ENCODE results near the gene GPC5.

Gene GPC5

GRCh38 chr13:92838786-92839185 lies 1440.4 kb downstream of the GPC5 start:
- no peak for TF ChIP-seq CTCF (IDR thresholded peaks at IDR 0.05; ENCODE audit: low read depth, low read length)
- no peak overlapping the region for H3K4me3 ChIP-seq (ENCODE audit: low read depth, low read length)
- DNase-seq (ENCODE audit: low read depth, low spot score), result peak; percentile 95
- in situ Hi-C loops (cut with HindIII; ENCODE audit: low sequenced_read_pairs), result no loop called here

- DNase-seq (ENCODE audit: low read depth, low spot score), result peak; percentile 91
- no peak for TF ChIP-seq CTCF (IDR thresholded peaks at IDR 0.05; ENCODE audit: low read depth, low read length)
- no peak overlapping the region for H3K4me3 ChIP-seq (ENCODE audit: low read depth, low read length)
- in situ Hi-C loops (cut with HindIII; ENCODE audit: low sequenced_read_pairs), result no loop called here
Measured at GRCh38 chr13:92842145-92842544, 1443.7 kb downstream of the GPC5 start.

- no peak for TF ChIP-seq CTCF (IDR thresholded peaks at IDR 0.05; ENCODE audit: low read depth, low read length)
- in situ Hi-C loops (cut with HindIII; ENCODE audit: low sequenced_read_pairs), result no loop called here
- DNase-seq (ENCODE audit: low read depth, low spot score), result peak; percentile 71
- no peak overlapping the region for H3K4me3 ChIP-seq (ENCODE audit: low read depth, low read length)
Measured at GRCh38 chr13:92843549-92843948, 1445.1 kb downstream of the GPC5 start.

- DNase-seq (ENCODE audit: low read depth, low spot score), result no peak
- no peak for TF ChIP-seq CTCF (IDR thresholded peaks at IDR 0.05; ENCODE audit: low read depth, low read length)
- H3K4me3 ChIP-seq (ENCODE audit: low read depth, low read length), result no peak overlapping the region
- in situ Hi-C loops (cut with HindIII; ENCODE audit: low sequenced_read_pairs), result no loop called here
Measured at GRCh38 chr13:92849381-92849780, 1451.0 kb downstream of the GPC5 start.

- H3K4me3 ChIP-seq (ENCODE audit: low read depth, low read length), result no peak overlapping the region
- TF ChIP-seq CTCF (IDR thresholded peaks at IDR 0.05; ENCODE audit: low read depth, low read length), result no peak
- DNase-seq (ENCODE audit: low read depth, low spot score), result no peak
- in situ Hi-C loops (cut with HindIII; ENCODE audit: low sequenced_read_pairs), result no loop called here
Measured at GRCh38 chr13:92864584-92865284, 1466.3 kb downstream of the GPC5 start.

- H3K4me3 ChIP-seq (ENCODE audit: low read depth, low read length), result no peak overlapping the region
- DNase-seq (ENCODE audit: low read depth, low spot score), result no peak
- TF ChIP-seq CTCF (IDR thresholded peaks at IDR 0.05; ENCODE audit: low read depth, low read length), result no peak
- in situ Hi-C loops (cut with HindIII; ENCODE audit: low sequenced_read_pairs), result no loop called here
Measured at GRCh38 chr13:92873029-92873428, 1474.6 kb downstream of the GPC5 start.
